Uterus (tissue), 2 donors: Measurements from ENCODE around the gene ARHGEF16.

Experiments
- POLR2A ChIP-seq, 2 donors: fragments of 450-650 bp; IDR thresholded peaks; one replicate each; pipeline ENCODE4 v1.6.1; 2016; ENCODE audit warnings: antibody characterized with exemption in 2 of 2, mild to moderate bottlenecking in 1 of 2, moderate library complexity in 1 of 2
- TF ChIP-seq, protein P1 (sequence below), 4 experiments: fragments of 200-600 bp in 2 of 4; fragments of 450-650 bp in 2 of 4; sonication (generic) in 2 of 4; IDR thresholded peaks; one replicate each; pipeline ENCODE4 v1.5.1; 2016 to 2019; ENCODE audit warnings: antibody characterized with exemption in 4 of 4, mild to moderate bottlenecking in 2 of 4, moderate library complexity in 1 of 4

- TF ChIP-seq, protein P1, sequence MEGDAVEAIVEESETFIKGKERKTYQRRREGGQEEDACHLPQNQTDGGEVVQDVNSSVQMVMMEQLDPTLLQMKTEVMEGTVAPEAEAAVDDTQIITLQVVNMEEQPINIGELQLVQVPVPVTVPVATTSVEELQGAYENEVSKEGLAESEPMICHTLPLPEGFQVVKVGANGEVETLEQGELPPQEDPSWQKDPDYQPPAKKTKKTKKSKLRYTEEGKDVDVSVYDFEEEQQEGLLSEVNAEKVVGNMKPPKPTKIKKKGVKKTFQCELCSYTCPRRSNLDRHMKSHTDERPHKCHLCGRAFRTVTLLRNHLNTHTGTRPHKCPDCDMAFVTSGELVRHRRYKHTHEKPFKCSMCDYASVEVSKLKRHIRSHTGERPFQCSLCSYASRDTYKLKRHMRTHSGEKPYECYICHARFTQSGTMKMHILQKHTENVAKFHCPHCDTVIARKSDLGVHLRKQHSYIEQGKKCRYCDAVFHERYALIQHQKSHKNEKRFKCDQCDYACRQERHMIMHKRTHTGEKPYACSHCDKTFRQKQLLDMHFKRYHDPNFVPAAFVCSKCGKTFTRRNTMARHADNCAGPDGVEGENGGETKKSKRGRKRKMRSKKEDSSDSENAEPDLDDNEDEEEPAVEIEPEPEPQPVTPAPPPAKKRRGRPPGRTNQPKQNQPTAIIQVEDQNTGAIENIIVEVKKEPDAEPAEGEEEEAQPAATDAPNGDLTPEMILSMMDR (IDR thresholded peaks at IDR 0.05) = no peak
- no peak for TF ChIP-seq POLR2A (IDR thresholded peaks at IDR 0.05)
Observed at GRCh38 chr1:3429766-3430165, 24.7 kb upstream of the ARHGEF16 start.
